Measurements from ENCODE around the gene CYP26B1.

- TF ChIP-seq RARB (CRISPR knock-in tag; IDR thresholded peaks at IDR 0.05), result no peak
- TF ChIP-seq ZFP30 (CRISPR knock-in tag; IDR thresholded peaks at IDR 0.05), result no peak
- TF ChIP-seq CSRNP3 (CRISPR knock-in tag; IDR thresholded peaks at IDR 0.05), result no peak
Observed at GRCh38 chr2:72173640-72174321, 26.1 kb upstream of the CYP26B1 start.
